GM21786 (cell line): Measurements from ENCODE around the gene POR.
"Not testable (repeated sequence)": the region's sequence is repeated elsewhere in the genome, so short reads cannot be mapped to it uniquely, and the experiment has no call there.

Source experiments
- ATAC-seq: cut with Tn5 transposase; IDR thresholded peaks from one replicate; pipeline ENCODE4 v1.9.1; 2021; ENCODE audit not compliant: unreplicated experiment

Gene POR

DNA sequence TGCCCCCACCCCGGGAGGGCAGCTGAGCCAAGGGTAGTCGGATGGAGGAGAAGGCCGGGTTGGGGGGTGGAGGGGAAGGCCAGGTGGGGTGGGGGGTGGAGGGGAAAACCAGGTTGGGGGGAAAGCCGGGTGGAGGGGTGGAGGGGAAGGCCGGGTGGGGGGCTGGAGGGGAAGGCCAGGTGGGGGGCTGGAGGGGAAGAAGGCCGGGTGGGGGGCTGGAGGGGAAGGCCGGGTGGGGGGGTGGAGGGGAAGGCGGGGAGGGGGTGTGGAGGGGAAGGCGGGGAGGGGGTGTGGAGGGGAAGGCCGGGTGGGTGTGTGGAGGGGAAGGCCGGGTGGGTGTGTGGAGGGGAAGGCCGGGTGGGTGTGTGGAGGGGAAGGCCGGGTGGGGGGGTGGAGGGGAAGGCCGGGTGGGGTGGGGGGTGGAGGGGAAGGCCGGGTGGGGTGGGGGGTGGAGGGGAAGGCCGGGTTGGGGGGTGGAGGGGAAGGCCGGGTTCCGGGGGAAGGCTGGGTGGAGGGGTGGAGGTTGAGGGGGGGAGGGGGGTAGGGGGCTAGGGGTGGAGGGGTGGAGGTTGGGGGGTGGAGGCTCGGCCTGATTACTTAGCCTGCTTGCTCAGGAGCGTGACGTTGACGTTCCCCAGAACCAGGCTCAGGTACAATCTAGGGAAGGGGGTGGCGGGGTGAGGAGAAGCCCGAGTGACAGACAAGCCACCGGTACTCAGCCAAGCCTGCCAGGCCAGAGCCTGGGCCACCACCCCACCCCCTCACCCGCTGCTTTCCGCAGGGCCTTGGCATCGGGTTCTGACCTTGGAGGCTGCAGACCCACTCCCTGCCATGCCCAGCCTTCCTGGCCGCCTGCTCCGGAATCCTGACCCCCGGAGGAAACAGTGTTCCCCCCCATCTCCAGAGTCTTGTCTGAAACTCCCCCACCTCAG lies 73.9 kb downstream of the POR start:
- no peak for ATAC-seq

DNA sequence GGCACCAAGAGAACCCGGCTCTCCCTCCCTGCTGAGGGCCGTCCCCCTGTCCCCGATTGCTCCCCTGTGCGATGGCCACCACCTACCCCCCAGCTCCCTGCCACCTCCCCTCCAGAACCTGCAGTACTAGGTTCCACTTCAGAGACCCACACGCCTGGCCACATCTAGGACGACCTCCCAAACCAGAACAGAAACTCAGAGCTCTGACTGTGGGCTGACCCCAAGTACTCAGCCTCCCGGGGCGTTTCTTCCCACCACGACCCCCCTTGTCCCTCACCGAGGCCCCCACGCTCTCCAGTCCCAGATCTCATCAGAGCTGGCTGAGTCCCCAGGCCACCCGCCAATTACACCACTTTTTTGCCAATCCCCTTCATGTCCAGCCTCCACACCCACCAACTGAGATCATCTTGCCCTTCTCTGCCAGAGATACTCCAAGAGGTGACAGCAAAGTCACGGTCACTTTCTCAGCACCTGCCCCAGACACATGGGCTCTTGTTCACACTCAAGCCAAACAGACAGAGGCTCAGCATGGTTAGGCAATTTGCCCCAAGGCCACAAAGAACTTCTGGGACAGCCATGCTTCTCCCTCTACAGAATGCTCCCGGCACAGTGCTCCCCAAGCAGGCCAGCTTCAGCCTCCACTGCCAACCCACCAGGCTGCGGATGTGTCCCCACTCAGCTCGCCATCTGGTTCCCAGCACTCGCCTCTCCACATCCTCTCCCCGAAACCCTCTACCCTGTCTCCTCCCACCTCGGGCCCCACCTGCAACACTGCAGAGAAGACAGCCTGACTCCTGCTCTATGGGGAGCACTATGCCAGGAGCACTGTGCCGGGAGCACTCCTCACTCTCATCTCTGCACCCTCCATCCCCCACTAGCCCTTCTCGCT lies 74.8 kb downstream of the POR start:
- no peak for ATAC-seq

DNA sequence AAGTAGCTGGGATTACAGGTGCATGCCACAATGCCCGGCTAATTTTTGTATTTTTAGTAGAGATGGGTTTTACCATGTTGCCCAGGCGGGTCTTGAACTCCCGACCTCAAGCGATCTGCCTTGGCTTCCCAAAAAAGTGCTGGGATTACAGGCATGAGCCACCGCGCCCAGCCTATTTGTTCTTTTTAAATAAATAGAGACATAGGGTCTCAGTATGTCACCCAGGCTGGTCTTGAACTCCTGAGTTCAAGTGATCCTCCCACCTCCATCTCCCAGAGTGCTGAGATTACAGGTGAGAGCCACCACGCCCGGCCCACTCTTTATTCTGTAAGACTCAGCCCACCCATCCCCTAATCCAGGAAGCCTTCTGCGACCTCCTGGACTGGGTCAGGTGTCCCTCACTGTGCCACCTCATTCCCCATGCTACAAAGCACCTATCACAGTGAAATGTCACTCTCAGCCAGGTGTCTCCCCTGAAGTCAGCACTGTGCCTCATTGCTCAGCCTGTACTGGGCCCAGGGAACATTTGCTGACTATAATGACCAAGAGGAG lies 76.7 kb downstream of the POR start:
- ATAC-seq, result no peak

DNA sequence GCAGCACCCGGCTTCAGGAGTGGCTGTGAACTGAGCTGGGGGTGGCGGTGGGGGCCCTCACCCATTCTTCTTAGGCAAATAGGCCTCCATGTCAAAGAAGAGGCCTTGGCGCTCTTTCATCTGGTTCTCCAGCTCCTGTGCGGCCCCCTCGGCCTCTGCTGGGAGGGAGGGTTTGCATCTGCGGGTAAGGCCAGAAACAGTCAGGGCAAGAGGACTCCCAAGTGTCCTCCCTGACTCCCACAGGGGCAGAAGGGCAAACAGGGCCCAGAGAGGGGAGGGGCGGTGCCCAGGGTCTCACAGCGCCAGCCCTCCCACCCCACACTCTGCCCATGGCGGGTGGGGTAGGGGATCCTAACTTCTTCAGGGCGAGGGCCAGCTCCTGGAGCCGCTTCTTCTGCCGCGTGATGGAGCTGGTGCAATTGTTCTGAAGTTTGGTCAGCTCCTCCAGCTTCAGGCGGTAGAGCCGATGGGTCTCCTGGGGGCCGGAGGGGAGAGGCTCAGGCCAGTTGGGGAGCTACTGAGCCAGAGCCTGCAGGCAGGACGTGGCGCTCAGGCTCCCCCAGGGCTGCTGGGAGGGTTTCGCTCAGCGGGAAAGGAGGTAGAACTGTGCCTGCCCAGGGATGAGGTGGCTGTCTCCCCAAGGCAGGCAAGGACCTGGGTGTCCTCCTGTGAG lies 77.3 kb downstream of the POR start:
- no peak for ATAC-seq

DNA sequence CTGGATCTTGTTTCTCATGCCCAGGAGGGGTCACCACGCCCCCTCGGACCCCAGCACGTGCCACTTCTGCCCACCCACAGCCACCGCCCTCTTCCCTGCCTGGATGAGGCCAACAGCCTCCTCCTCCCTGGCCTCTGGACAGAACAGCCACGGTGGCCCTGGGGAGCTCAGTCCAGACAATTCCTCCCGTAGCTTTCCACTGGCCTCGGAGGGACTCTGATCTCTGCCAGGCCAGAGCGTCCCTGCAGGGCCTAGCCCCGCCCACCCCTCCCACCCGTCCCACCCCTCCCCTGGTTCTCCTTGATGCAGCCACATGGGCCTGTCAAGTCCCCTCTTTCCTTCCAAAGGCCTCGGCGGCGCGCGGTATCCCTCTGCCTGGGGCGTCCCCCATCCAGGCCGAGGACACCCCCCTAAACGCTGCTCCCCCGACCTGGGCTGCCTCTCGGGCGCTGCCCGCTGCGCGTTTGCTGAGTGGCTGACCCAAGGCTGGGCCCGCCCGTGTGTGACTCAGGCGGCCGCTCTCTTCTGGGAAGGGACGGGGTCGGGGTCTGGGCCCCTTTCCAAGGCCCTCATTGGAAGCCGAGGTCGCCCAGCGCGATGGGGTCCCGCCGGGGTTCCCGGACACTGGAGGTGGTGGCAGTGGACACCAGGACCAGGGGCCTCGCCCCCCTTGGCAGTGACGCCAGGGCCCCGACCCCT lies 78.9 kb downstream of the POR start:
- no peak for ATAC-seq

DNA sequence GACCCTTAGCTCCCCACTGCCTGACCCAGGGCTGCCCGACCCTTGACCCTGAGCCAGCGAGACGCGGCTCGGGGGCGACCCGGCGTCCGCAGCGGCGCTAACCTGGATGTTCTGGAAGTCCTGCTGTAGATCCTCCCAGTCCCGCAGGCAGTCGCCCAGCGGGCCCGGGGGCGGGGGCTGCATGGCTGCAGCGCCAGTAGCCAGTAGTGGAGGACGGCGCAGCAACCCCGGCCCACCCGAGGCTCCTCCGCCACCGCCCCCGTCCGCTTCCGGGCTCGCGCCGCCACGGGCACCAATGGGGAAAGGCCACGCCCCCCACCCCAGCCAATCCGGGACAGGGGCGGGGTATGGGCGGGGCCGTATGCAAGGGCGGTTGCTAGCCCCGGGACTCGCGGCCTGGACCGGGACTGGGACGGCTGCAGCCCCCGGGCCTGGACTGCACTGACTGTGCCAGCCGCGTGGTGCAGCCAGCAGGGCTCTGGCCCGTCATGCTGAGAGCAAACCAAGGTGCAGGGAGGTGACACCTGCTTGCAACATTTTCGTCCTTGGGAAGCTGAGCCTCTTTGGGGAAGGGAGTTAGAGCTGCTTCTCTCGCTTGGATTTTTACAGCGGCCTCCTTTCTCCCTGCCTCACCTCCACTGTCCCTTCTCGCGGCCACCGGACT lies 79.6 kb downstream of the POR start, which contains the start of gene TMEM120A:
Gene TMEM120A, minus strand, starts transcription at position 208 of the 664 bp plus-strand sequence. Its CDS starts 25 bp downstream, at position 183.
- ATAC-seq, result peak; percentile 97

DNA sequence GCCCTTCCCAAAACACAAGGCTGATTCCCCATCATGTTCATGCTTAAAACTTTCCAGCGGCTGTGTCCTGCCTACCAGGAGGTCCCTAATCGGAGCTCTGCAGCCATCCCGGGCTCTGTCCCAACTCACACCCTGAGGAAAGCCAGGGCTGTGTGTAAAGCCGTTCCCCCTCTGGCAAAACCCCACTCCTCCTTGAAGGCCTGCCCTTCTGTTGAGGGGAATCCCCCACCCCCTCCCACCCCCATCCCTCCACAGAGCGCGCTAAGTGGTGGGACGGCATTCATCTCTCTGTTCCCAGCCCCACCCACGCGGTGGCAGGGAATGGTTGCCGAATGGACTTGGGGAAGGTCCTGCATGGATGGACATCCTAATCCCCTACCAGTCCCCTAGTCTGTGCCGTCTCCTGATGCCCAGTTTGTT lies 80.1 kb downstream of the POR start:
- ATAC-seq, result no peak

DNA sequence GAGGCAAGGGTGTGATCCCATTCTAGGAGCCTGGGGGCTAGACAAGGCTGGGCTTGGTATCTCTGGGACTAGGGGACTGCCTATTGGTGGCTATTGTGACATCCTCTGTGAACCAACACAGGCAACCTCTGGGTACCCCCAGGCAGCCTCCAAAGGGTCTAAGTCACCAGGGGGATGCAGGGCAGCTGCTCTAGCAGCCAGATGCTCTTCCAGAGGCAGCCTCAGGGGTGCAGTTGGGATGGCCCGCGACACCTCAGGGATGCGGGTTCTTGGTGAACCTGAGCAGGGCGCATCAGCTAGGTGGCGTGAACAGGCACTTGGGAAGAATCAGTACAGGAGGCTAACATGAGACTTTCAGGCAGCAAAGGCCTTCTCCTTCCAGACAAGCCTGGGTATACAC lies 81.0 kb downstream of the POR start:
- ATAC-seq, result no peak

DNA sequence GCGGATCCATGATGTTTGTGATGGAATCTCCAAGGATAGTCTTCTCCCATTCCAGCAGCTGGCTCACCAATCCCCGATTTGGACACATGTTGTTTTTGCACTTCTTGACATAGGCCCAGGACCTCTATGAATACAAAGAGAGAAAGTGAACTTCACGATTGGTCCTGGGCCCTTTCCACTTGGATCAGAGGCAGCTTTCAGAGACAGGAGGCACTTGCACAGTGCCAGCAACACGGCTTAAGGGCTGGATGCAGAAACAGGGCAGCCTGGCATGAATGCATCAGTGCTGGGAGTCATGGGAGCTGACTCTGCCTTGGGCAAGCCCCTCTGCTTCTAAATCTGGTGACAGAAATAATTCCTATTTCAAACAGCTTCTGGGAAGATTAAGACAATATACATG lies 81.5 kb downstream of the POR start:
- ATAC-seq, result no peak

DNA sequence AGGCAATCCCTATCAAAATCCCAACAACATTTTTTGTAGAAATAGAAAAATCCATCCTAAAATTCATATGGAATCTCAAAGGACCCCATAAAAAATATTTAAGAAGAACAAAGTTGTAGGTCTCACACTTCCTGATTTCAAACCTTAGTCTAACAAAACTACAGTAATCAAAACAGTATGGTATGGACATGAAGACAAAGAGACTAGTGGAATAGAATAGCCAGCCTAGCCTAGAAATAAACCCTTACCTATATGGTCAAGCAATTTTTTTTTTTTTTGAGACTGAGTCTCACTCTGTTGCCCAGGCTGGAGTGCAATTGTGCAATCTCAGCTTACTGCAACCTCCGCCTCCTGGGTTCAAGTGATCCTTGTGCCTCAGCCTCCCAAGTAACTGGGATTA lies 83.1 kb downstream of the POR start:
- ATAC-seq, result no peak

DNA sequence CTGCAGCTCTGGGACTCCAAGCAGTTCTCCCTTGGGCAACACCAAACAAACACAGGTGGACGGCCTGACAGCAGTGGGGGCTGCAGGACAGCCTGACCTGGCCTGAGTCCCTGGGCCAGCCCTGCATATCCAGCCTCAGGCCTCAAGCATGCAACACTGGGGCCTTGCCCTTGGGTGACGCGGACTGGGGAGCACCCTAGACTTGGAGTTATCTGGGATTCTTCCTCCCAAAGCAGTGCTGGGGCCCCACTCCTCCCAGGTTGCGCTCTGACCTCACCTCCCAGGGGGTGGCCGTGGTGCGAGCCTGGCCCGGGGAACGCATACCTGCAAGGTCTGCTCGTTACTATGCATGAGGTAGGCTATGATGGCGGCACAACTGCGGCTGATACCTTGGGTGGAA lies 85.6 kb downstream of the POR start:
- no peak for ATAC-seq

DNA sequence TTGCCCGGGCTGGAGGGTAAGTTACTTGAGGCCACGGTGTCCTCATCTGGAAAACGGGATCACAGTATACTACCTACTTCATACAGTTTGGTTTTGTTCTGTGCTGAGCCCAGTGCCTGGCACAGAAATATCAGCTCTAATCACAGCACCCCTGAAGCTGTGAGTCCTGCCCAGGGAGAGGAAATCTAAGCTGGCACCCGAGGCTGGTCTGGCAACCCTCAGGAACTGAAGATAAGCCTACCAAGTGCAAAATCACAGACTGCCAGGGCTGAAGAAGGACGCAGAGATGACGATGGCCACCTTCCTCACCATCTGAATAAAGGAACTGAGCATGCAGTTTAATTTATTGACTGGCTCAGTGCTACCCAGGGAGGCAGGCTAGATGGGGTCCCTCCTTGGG lies 87.2 kb downstream of the POR start:
- no peak for ATAC-seq

DNA sequence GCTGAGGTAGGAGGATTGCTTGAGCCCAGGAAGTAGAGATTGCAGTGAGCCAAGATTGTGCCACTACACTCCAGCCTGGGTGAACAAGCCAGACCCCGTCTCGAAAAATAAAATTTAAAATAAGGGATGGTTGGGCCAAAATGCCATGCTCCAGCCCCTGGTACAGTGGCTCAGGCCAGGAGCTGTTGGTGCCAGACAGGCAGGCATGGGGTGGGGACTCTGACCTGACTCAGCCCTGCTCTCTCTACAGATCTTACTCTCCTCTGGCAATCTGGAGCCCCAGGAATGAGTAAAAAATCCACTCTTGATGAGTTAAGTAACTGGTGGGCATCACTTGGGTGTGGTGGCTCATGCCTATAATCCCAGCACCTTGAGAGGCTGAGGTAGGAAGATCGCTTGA lies 87.9 kb downstream of the POR start:
- no peak for ATAC-seq

DNA sequence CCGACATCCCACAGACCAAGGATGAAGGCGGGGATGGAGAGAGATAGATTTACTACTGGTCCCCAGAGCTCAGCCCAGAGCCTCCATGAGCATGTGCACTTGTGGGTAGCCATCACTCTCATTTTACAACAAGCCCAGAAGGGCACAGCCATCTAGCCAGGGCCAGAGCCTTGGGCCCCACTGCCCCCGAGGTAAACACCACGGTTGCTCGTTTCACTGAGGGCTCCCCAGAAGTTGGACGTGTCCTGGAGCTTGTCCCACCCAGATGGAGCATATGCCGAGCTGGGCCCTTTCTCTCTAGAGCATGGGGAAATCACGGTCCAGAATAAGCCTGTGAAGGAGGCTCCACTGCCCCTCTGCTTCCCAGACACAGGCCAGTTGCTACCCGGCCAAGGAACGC lies 88.4 kb downstream of the POR start:
- ATAC-seq, result no peak

DNA sequence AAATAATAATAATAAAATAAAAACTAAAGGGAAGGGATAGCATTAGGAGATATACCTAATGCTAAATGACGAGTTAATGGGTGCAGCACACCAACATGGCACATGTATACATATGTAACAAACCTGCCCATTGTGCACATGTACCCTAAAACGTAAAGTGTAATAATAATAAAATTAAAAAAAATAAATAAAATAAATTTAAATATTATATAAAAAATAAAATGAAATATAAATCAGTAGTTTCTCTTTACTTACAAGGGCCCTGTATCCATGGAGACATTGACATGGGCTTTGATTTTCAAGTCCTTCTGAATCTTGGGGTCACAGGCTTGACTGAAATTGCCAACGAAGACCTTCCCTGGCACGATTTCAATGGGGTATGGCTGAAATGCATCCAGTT lies 90.0 kb downstream of the POR start:
- ATAC-seq, result not testable (repeated sequence)

DNA sequence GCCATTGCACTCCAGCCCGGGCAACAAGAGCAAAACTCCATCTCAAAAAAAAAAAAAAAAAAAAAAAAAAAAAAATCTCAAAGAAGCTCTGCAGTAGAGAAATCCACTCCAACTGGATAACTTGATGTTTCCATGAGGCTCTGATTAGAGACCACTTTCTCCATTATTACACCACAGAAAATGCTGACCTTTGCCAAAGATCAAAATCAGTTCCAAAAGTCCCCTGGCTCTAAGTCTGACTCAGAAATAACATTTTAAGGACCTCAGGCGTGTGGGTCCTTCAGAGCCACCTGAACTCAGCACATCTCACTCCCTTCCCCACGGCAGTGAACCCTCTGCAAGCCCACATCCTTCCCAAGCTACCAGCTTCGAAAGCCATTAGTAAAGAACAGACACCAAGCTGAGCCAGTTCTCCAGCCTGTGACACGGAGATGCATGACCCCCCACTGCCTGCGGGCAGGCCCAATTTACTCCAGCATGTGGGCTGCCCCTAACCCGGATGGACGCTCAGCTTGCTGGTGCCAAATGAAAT lies 93.3 kb downstream of the POR start:
- ATAC-seq, result no peak

DNA sequence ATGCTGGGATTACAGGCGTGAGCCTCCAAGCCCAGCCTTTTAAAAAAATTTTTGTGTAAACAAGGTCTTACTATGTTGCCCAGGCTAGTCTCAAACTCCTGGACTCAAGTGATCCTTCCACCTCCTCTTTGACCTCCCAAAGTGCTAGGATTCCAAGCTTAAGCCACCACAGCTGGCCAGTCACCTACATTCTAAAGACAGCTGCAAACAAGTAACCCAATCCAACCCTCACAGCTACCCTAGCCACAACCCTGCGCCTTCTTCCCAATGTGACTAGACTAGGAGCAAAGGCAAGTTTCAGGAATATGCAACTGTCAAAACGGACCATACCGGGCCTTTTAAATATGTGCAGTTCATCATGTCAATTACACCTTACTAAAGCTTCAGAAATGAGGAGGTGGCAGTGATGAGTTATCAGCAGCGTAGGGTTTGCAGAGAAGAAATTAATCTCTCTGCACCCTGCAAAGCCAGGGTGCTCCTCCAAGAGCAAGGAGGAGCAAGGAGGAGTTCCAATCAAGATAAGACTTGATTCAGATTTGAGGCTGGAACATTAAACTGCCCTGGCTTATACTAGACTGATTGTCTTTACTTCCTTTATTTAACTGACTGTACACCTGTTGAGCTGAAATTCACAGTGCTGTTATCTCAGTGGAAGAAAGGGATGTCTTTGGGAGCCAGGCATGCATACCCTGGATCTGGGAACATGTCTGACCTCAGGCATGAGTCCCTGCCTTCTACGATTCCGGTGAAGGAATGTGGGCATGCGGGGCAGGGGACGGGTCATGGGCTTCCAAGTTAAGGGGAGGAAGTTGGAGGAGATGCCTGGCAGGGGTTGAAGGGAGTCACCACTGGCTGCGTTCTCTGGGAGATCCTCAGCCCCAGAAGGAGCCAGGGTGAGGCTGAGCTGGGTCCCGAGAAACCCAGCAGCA lies 95.0 kb downstream of the POR start:
- no peak for ATAC-seq

DNA sequence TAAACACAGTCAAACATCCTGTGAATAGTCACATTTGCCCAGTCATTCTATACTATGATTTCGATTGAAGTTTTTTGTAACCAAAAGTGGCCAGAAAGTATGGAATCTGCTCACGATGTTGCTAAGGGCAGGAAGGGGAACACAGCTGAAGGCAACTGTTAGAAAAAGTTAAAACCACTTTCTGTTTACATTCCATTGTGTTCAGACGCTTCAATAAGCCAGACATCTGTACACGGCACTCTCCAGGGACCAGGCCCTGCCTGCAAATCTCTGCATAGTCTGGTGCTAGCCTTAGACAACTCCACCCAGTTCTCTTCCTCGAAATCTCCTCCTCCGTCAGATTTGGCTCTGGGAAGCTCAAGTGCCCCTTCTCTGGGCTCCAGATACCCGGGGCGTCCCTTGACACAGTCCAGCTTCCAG lies 96.5 kb downstream of the POR start:
- ATAC-seq, result no peak
